ENCODE data around the gene SLC9A1.

The SLC9A1 gene

DNA sequence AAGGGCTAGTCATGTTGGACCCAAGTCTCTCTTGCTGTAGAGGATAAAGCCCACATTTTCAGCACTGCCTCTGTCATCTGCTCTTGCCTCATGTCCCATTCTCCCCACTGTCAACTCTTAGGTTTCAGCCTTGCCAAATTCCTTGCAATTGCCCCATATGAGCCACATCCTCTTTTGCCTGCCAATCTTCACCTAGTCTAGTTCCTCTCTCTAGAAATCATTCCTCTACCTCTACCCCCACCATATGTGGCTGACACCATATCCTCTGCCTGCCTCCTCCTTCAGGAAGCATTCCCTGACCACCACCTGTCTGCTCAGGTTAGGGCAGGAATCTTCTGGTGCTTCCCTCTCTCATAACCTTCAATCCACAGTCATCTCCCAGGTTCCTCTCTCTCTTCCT is 38.2 kb downstream of the SLC9A1 start:
- no peak overlapping the region for H3K27ac ChIP-seq
- no peaks in the 10 kb centered on the region for H3K79me2 ChIP-seq (ENCODE audit: insufficient read depth, low read depth)
- peaks cover 7% of the 10 kb centered on the region for H3K4me1 ChIP-seq (ENCODE audit: low read depth, poor library complexity, severe bottlenecking)
- H2AFZ ChIP-seq (ENCODE audit: low read depth) = no peak overlapping the region
- H3K4me3 ChIP-seq (IDR thresholded peaks at IDR 0.05; ENCODE audit: insufficient read depth, low read depth, low read length) = no peak overlapping the region
- TF ChIP-seq, protein P1, sequence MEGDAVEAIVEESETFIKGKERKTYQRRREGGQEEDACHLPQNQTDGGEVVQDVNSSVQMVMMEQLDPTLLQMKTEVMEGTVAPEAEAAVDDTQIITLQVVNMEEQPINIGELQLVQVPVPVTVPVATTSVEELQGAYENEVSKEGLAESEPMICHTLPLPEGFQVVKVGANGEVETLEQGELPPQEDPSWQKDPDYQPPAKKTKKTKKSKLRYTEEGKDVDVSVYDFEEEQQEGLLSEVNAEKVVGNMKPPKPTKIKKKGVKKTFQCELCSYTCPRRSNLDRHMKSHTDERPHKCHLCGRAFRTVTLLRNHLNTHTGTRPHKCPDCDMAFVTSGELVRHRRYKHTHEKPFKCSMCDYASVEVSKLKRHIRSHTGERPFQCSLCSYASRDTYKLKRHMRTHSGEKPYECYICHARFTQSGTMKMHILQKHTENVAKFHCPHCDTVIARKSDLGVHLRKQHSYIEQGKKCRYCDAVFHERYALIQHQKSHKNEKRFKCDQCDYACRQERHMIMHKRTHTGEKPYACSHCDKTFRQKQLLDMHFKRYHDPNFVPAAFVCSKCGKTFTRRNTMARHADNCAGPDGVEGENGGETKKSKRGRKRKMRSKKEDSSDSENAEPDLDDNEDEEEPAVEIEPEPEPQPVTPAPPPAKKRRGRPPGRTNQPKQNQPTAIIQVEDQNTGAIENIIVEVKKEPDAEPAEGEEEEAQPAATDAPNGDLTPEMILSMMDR (conservative IDR thresholded peaks at IDR 0.05; ENCODE audit: low read depth, low read length) = no peak
- H3K27me3 ChIP-seq (ENCODE audit: insufficient read depth, low read depth) = no peaks in the 10 kb centered on the region
- H3K4me2 ChIP-seq = no peak overlapping the region
- no peak overlapping the region for H3K9ac ChIP-seq
- H4K20me1 ChIP-seq (ENCODE audit: insufficient read depth) = no peaks in the 10 kb centered on the region
- H3K36me3 ChIP-seq (ENCODE audit: insufficient read depth) = no peaks in the 10 kb centered on the region

DNA sequence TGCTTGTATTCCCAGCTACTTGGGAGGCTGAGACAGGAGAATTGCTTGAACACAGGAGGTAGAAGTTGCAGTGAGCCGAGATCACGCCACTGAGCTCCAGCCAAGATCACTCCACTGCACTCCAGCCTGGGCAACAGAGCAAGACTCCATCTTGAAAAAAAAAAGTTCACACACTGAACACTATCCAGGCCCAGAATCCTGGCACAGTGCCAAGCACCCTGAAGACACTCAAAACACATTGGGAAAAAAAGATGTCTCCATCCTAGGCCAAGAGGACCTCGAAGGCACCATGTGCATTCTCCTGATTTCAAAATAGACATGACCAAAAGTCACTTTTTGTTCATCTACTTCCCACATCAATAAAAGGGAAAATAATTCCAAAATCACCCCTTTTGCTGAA is 38.7 kb downstream of the SLC9A1 start:
- TF ChIP-seq, protein P1 (conservative IDR thresholded peaks at IDR 0.05; ENCODE audit: low read depth, low read length) = no peak
- H4K20me1 ChIP-seq (ENCODE audit: insufficient read depth) = no peaks in the 10 kb centered on the region
- peaks cover 8% of the 10 kb centered on the region for H3K4me1 ChIP-seq (ENCODE audit: low read depth, poor library complexity, severe bottlenecking)
- no peak overlapping the region for H3K4me2 ChIP-seq
- H3K27me3 ChIP-seq (ENCODE audit: insufficient read depth, low read depth) = no peaks in the 10 kb centered on the region
- H3K27ac ChIP-seq = no peak overlapping the region
- H3K4me3 ChIP-seq (IDR thresholded peaks at IDR 0.05; ENCODE audit: insufficient read depth, low read depth, low read length) = no peak overlapping the region
- no peaks in the 10 kb centered on the region for H3K79me2 ChIP-seq (ENCODE audit: insufficient read depth, low read depth)
- no peak overlapping the region for H3K9ac ChIP-seq
- no peak overlapping the region for H2AFZ ChIP-seq (ENCODE audit: low read depth)
- no peaks in the 10 kb centered on the region for H3K36me3 ChIP-seq (ENCODE audit: insufficient read depth)

DNA sequence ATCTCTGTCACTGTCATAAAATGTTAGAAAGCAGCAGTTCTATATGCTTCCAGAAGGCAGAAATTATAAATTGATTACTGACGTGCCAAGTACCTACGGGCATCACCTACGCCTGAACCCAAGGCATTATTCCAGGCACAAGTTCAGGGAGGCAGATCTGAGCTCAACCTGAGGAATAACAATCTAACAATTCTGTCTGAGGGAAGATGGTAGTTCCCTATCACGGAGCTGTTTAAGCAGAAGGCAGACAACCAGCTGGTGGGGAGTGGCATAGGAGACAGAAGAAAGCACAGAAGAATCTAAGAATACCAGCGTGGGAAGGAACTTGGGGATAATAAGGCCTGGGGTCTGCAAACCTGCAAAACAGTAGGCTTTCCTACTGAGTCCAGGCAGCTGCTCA is 40.4 kb downstream of the SLC9A1 start:
- no peak overlapping the region for H3K9ac ChIP-seq
- H4K20me1 ChIP-seq (ENCODE audit: insufficient read depth) = no peaks in the 10 kb centered on the region
- no peak overlapping the region for H3K27ac ChIP-seq
- TF ChIP-seq, protein P1 (conservative IDR thresholded peaks at IDR 0.05; ENCODE audit: low read depth, low read length) = no peak
- no peaks in the 10 kb centered on the region for H3K36me3 ChIP-seq (ENCODE audit: insufficient read depth)
- H2AFZ ChIP-seq (ENCODE audit: low read depth) = no peak overlapping the region
- H3K4me1 ChIP-seq (ENCODE audit: low read depth, poor library complexity, severe bottlenecking) = peaks cover 8% of the 10 kb centered on the region
- no peak overlapping the region for H3K4me2 ChIP-seq
- no peak overlapping the region for H3K4me3 ChIP-seq (IDR thresholded peaks at IDR 0.05; ENCODE audit: insufficient read depth, low read depth, low read length)
- no peaks in the 10 kb centered on the region for H3K79me2 ChIP-seq (ENCODE audit: insufficient read depth, low read depth)
- H3K27me3 ChIP-seq (ENCODE audit: insufficient read depth, low read depth) = no peaks in the 10 kb centered on the region

DNA sequence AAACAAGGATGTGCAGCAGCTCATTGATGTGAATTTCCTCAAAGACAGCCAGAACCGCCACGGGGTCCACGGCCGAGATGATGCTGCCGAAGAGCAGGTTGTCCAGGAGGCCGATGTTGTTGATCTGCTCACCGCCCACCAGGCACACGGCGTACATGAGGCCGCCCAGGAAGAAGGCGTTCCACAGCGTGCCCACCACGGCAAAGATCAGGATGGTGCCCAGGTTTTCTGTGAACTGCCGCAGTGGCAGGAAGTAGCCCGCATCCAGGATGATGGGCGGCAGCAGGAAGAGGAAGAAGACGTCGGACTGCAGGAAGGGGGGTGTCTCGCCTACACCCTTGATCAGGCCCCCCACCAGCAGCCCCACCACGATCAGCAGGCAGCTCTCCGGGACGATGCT is 41.1 kb downstream of the SLC9A1 start:
- H4K20me1 ChIP-seq (ENCODE audit: insufficient read depth) = no peaks in the 10 kb centered on the region
- TF ChIP-seq, protein P1 (conservative IDR thresholded peaks at IDR 0.05; ENCODE audit: low read depth, low read length) = no peak
- H3K79me2 ChIP-seq (ENCODE audit: insufficient read depth, low read depth) = no peaks in the 10 kb centered on the region
- no peak overlapping the region for H2AFZ ChIP-seq (ENCODE audit: low read depth)
- H3K4me2 ChIP-seq = no peak overlapping the region
- no peak overlapping the region for H3K4me3 ChIP-seq (IDR thresholded peaks at IDR 0.05; ENCODE audit: insufficient read depth, low read depth, low read length)
- no peaks in the 10 kb centered on the region for H3K36me3 ChIP-seq (ENCODE audit: insufficient read depth)
- peaks cover 8% of the 10 kb centered on the region for H3K4me1 ChIP-seq (ENCODE audit: low read depth, poor library complexity, severe bottlenecking)
- H3K27me3 ChIP-seq (ENCODE audit: insufficient read depth, low read depth) = no peaks in the 10 kb centered on the region
- no peak overlapping the region for H3K27ac ChIP-seq
- H3K9ac ChIP-seq = no peak overlapping the region
